KMS-11 (cell line): Measurements from ENCODE around the gene STK32B.

ENCODE experiments used
- H2AFZ ChIP-seq: fragments of 200-600 bp; sonication (generic); 2 replicates; pipeline ENCODE4 v1.6.1; 2016; ENCODE audit warnings: antibody characterized with exemption, mixed run types, low read depth
- H3K27ac ChIP-seq: fragments of 200-600 bp; sonication (generic); 2 replicates; pipeline ENCODE4 v1.6.1; 2016; ENCODE audit warnings: mild to moderate bottlenecking, mixed run types
- H3K27me3 ChIP-seq: fragments of 200-600 bp; sonication (generic); 2 replicates; pipeline ENCODE4 v1.6.1; 2017; ENCODE audit warnings: mild to moderate bottlenecking, low read depth, mixed run types, moderate library complexity; ENCODE audit not compliant: insufficient read depth
- H3K36me3 ChIP-seq: fragments of 200-600 bp; sonication (generic); 2 replicates; pipeline ENCODE4 v1.6.1; 2017; ENCODE audit warnings: mild to moderate bottlenecking, mixed run types; ENCODE audit not compliant: insufficient read depth
- H3K4me1 ChIP-seq: fragments of 200-600 bp; sonication (generic); 2 replicates; pipeline ENCODE4 v1.6.1; 2016; ENCODE audit warnings: mild to moderate bottlenecking, low read depth, mixed run types; ENCODE audit not compliant: poor library complexity, severe bottlenecking
- H3K4me2 ChIP-seq: fragments of 200-600 bp; sonication (generic); 2 replicates; pipeline ENCODE4 v1.7.0; 2016; ENCODE audit warnings: mild to moderate bottlenecking, mixed run types
- H3K4me3 ChIP-seq: fragments of 200-600 bp; sonication (generic); IDR thresholded peaks from 2 replicates; pipeline ENCODE4 v1.6.1; 2017; ENCODE audit warnings: low read depth, low read length, mixed read lengths; ENCODE audit not compliant: insufficient read depth
- H3K79me2 ChIP-seq: fragments of 200-600 bp; sonication (generic); 2 replicates; pipeline ENCODE4 v1.6.1; 2016; ENCODE audit warnings: low read depth, mixed run types; ENCODE audit not compliant: insufficient read depth
- H3K9ac ChIP-seq: fragments of 200-600 bp; sonication (generic); 2 replicates; pipeline ENCODE4 v1.6.1; 2016; ENCODE audit warnings: mild to moderate bottlenecking, mixed run types
- H4K20me1 ChIP-seq: fragments of 200-600 bp; sonication (generic); 2 replicates; pipeline ENCODE4 v1.6.1; 2016; ENCODE audit warnings: mild to moderate bottlenecking, mixed run types; ENCODE audit not compliant: insufficient read depth
- TF ChIP-seq, protein P1 (sequence below): fragments of 200-600 bp; sonication (generic); conservative IDR thresholded peaks from 2 replicates; pipeline ENCODE4 v1.6.1; 2017; ENCODE audit warnings: low read depth, mild to moderate bottlenecking, antibody characterized with exemption, low read length, moderate library complexity, mixed read lengths

Gene STK32B

DNA sequence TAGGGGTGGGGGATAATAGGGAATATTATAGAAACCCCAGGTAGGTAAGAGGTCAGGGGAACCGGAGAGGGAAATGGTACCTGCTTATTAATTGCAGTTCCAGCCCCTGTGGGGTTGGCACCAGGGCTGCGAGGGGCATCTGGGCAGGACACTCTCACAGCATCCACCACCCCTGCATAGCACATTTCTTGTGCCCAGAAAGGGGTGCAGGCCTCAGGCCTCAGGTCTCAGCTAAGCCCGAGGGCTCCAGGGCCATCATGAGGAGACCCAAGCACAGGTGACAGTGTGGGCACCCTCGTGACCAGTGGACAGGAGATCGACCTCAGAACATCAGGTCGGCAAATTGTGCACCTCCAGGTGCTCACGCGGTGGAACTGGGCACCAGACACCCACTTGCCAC lies 492.4 kb downstream of the STK32B start:
- H4K20me1 ChIP-seq = no peaks in the 10 kb centered on the region
- H3K36me3 ChIP-seq = no peaks in the 10 kb centered on the region
- no peaks in the 10 kb centered on the region for H3K79me2 ChIP-seq
- no peaks in the 10 kb centered on the region for H3K27me3 ChIP-seq
- no peak overlapping the region for H3K27ac ChIP-seq
- H2AFZ ChIP-seq = no peak overlapping the region
- no peak overlapping the region for H3K4me3 ChIP-seq
- no peaks in the 10 kb centered on the region for H3K4me1 ChIP-seq
- no peak overlapping the region for H3K9ac ChIP-seq
- no peak overlapping the region for H3K4me2 ChIP-seq
- TF ChIP-seq, protein P1, sequence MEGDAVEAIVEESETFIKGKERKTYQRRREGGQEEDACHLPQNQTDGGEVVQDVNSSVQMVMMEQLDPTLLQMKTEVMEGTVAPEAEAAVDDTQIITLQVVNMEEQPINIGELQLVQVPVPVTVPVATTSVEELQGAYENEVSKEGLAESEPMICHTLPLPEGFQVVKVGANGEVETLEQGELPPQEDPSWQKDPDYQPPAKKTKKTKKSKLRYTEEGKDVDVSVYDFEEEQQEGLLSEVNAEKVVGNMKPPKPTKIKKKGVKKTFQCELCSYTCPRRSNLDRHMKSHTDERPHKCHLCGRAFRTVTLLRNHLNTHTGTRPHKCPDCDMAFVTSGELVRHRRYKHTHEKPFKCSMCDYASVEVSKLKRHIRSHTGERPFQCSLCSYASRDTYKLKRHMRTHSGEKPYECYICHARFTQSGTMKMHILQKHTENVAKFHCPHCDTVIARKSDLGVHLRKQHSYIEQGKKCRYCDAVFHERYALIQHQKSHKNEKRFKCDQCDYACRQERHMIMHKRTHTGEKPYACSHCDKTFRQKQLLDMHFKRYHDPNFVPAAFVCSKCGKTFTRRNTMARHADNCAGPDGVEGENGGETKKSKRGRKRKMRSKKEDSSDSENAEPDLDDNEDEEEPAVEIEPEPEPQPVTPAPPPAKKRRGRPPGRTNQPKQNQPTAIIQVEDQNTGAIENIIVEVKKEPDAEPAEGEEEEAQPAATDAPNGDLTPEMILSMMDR = no peak

DNA sequence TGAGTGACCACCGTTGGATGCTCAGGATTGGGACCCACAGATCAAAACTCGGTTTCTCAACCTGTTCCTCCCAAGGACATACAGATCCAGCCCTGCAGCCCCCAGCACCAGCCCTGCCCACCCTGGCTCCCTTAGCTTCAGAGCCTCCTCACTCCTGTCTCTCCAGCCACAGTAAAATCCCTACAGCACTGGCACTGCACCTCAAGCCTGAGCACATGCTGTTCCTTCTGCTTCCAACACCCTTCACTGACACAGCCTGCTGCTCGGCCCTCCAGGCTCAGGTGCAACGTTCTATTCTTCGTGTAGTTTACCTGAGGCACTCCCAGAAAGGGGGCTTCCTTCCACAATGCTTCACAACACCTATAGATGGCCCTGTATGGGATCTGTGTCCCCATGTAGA lies 493.5 kb downstream of the STK32B start:
- no peaks in the 10 kb centered on the region for H4K20me1 ChIP-seq
- no peak overlapping the region for H3K4me3 ChIP-seq
- H3K4me2 ChIP-seq = no peak overlapping the region
- H3K79me2 ChIP-seq = no peaks in the 10 kb centered on the region
- H3K27me3 ChIP-seq = no peaks in the 10 kb centered on the region
- no peaks in the 10 kb centered on the region for H3K36me3 ChIP-seq
- H3K27ac ChIP-seq = no peak overlapping the region
- no peak overlapping the region for H3K9ac ChIP-seq
- TF ChIP-seq, protein P1 = no peak
- H2AFZ ChIP-seq = no peak overlapping the region
- no peaks in the 10 kb centered on the region for H3K4me1 ChIP-seq

DNA sequence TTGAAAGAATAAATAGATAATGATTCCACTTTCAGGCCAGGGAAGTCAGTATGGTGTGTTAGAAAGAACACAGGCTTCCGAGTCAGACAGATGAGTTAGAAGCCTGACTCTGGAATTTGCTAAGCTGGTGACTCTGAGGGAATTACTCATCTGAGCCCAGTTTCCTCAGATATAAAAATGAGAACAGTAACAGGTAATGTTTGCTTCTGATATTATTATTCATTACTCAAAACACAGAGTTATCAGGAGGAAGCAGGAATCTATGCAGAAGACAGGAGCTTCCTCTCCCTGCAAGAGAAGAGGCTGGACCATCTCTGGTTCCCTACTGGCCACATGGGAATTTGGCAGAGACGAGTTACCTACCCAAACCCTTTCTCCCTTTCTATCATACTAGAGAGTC lies 494.0 kb downstream of the STK32B start:
- Histone ChIP-seq H3K4me1 (no peaks in the 10 kb centered on the region), H3K4me2 (no peak overlapping the region), H3K27ac (no peak overlapping the region), H2AFZ (no peak overlapping the region), H3K79me2 (no peaks in the 10 kb centered on the region), H3K27me3 (no peaks in the 10 kb centered on the region), H3K36me3 (no peaks in the 10 kb centered on the region), H3K9ac (no peak overlapping the region), H3K4me3 (no peak overlapping the region), H4K20me1 (no peaks in the 10 kb centered on the region)
- TF ChIP-seq, protein P1 = no peak

DNA sequence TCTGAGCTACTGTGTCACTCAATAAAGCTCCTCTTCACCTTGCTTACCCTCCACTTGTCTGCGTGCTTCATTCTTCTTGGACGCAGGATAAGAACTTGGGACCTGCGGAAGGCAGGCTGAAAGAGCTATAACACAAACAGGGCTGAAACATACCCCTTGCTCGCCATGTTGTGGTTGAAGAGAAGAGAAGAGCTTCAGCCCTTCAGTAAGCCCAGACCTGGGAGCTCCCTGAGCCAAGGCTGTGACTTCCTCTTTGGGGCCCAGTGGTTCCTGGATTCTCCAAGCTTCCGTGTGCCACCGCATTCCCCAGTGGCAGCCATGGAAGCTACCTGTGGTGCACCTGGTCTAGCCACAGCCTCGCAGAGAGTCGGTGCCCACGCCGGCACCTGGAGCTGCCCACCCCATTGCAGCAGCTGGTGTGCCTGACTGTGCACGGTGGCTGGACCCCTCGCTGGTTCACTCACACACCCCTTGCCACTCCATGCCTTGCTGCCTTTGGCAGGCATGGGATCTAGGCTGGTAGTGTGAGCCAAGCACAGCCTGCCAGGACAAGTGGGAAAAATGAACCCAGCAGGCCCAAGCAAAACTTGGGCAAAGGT lies 496.5 kb downstream of the STK32B start:
- Histone ChIP-seq H3K79me2 (no peaks in the 10 kb centered on the region), H3K9ac (no peak overlapping the region), H3K4me3 (no peak overlapping the region), H2AFZ (no peak overlapping the region), H3K27me3 (no peaks in the 10 kb centered on the region), H3K36me3 (no peaks in the 10 kb centered on the region), H4K20me1 (no peaks in the 10 kb centered on the region), H3K27ac (no peak overlapping the region), H3K4me1 (no peaks in the 10 kb centered on the region), H3K4me2 (no peak overlapping the region)
- TF ChIP-seq, protein P1 = no peak
